Stimulated activated CD4-positive, alpha-beta T cell treated with anti-CD3 and anti-CD28 coated beads, Interleukin-1b, Interleukin-23, amount 100 ng/mL, for 4 hours (primary cell): Measurements from ENCODE around the gene AGMO.

Experiments used
- DNase-seq, 2 donors: peaks; one replicate each; pipeline ENCODE4 v3.0.0-alpha.2; 2020; ENCODE audit warnings: low read depth in 2 of 2

Gene AGMO

DNA sequence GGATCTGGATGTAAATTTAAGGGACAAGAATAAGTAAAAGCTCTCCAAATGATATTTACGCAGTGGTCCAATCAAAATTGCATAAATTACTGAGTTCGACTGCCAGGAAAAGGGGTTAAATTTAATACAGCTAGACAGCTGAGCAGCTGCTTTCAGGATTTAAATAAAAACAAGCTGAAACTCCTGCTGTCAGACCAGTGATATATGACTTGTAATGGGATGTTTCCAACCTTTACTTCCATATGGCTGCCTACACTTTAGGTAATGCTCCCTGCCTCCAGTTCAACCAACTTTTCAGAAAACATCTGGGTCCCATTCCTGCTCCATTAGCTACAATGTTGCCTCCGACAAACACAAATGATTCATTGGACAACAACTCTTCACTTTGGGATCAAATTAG lies 333.0 kb downstream of the AGMO start:
- DNase-seq, result no peak

DNA sequence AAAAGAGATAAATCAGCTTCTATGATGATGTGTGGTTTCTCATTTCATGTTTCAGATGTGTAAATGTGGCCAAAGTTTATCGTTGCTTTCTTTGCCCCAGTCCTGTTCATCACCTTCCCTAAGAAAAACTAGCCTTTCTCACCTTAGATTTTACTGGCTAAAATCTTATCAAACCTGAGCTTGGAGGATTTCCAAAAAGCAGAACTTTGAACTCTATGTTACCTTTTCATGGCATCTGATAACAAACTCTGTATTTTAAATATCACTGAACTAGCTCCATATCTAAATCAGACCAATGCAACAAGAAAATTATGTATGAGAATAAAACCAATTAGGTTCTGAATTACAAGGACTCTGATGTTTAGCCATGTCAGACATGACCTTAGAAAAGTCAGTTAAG lies 335.8 kb downstream of the AGMO start:
- no peak for DNase-seq

DNA sequence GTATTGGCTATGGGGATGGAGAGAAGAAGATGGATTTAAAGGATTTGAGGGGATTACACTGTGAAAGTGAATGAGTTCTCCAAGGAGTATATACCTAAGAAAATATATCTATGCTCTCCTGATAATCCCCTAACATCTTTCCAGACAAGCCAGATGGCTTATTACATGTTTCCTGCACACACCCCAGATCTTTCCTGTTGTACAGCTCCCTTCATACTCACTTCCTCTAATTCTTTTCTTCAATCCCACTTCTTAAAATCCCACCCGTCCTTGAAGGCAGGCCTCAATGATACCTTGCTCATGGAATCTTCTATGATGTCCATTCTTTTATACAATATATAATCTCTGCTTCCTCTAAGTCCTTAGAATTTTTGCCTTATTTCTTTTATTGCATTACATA lies 342.1 kb downstream of the AGMO start:
- DNase-seq, result no peak

DNA sequence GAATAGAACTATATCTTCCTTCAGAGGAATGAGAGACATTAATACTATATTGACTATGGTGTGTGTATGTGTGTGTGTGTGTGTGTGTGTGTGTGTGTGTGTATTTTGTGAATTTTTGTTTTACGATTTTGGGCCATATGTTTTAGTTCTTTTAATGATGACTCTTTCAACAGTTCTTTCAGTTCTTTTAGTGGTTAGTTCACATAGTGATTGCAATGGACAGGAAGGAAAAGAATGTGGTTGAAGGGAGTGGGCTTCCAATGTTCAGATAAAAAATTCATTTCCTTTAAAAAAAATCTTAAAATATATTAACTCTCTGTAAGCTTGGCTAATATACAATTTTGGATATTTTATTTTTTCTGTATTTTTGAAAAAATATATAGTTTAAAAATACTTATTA lies 343.6 kb downstream of the AGMO start:
- DNase-seq, result no peak

DNA sequence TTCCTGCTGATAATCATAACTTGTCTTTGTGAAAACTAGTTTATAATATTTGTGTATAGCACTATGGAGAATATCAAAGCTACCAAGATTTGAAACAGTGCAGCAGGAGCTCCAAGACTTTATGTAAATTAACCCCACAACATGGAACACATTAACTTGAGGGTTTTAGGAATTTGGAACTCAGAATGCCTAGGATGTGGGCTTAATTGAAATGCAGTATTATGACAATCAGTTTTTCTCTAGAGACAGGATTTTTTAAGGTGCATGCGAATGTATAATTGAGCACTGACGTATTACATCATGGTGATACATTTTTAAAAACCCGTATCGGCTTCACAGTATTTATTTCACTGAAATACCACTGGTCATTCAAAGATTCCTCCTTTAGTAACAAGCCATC lies 346.2 kb downstream of the AGMO start:
- DNase-seq, result no peak

DNA sequence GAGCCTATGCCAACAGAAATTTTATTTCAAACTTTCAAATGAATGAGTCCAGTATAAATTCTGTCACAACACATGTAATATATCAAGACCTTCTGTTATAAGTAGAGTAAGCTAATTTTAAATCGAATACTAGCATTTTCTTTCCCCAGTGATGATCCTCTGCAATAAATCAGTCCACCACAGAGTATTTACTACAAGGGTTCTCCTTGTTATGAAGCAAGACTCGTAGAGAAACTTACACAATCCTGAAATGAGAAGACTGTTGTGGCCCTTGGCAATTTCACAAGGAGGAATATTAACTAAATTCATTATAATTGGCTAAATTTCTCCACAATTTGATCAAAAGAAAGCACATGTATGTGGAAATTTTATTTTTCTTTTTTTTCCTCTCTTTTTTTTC lies 346.8 kb downstream of the AGMO start:
- DNase-seq, result no peak

DNA sequence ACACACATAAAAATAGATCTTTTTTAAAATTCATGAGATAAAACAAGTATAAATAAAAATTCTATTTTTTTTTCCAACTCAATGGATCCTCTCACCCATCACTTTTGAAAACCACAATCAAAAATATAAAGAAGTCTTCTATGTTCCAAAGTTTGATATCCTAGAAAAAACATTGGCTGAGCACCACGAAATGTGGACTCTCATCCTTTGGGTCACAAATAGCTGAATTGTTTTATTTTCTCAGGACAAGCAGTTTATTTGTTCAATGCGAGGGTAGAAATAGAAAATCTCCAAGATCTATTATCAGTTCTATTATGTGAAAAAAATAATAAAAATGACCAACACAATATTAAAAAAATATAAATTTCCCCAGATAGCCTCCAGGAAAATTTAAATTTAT lies 348.7 kb downstream of the AGMO start:
- no peak for DNase-seq

DNA sequence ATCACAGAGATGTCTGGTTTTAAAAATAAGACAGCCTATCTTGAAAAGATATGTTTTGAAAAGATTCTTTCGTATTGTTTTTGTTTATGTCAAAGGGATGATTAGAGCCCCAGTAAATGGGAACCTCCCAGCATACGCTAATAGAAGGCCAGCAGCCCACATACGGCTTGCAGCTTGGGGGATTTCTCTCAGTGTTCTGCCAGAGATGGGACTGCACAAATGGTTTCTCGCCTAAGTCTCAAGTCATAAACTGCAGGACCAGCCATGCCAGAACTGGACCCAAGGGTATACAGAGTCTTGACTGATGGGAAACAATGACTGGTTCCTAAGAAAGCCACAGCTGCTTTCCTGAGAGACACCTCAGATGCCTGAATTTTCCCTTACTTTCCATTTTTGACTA lies 352.4 kb downstream of the AGMO start:
- no peak for DNase-seq

DNA sequence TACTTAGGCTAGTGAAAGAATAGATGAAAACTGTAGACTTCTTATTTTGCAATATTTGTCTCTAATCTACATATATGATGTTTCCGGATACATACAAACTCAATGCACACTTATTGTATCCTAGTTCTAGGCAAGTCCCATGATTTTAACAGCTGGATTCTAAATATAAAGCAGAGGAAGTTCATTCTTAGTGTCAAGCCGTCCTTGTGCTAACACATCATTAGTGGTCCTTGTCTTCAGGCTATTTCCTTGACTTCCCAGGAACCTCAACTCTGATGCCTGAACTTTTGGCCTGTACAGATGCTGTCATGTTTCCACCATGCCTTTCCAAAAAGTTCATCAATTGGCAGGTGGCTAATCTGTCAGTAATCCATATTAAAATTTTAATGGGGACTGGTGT lies 357.4 kb downstream of the AGMO start:
- DNase-seq, result no peak

DNA sequence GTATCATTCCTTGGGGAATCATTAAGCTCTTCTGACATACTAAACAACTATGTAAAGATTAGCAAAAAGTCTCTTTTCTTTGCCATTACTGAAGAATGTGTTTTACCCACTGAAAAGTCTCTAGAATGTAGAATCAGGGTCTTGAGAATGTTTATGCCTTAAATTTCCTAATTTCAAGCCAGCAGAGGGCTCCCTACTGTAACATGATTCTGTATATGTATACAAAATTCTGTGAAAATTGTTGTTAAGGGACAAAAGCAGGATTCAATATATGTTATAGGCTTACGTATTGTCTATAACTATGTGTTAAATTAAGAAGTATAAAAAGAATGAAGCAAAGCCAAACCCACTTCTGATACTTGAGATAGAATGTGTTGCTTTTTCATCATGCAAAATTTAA lies 362.3 kb downstream of the AGMO start:
- no peak for DNase-seq

DNA sequence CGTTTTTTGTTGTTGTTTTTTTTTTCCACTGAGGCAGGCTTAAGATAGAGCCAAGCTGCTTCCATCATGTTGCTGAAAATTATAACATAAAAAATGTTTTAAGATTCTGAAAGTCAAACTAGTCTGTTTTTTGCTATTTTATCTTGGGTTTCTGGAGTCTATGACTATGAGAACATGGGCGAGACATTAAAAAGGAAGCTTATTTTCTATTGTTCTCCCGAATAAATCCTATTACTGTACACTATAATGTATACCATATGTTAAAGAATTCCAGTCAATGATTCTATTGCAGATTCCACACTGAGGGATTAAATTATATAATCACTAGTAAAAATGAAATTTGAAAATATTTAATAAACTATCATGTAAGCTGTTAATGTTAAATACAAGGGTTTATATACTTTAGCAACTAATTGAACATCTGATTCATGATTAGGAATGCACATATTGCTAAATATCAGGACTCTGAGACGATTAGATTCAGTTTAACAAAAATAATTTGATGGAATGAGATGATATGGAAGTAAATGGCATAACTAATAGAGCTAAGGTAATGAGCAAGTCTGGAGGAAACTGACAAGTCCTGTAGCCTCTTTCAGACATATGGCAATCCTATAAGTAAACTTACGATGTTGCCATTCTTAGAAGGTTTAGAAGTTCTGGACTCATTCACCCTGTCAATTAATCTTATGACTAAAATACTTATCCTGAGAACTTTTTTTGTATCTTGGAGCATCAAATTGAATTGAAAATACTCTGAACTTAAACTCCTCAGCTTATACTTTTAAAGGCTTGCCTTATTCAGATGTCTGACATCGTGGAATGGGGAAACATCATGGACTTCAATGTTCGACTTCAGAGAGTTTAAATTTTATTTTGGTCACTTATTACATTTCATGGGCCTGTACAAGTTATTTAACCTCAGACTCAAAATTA lies 364.5 kb downstream of the AGMO start:
- no peak for DNase-seq

DNA sequence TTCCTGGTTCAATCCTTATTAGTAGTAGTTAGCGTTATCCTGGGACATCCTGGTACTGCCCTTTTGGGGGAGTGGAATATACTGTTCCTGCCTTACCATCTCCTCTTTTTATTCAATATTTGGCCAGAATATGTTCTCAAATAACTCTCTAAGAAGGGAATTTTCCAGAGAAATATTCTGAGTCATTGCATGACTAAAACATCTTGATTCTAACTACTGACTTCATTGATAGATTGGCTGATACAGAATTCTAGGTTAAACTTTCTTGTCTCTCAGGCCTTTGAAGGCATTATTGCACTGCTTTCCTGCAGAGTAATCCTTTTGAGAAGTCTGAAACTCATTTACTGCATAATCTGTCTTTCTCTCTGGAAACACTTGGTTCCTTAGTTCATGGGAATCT lies 383.8 kb downstream of the AGMO start:
- no peak for DNase-seq

DNA sequence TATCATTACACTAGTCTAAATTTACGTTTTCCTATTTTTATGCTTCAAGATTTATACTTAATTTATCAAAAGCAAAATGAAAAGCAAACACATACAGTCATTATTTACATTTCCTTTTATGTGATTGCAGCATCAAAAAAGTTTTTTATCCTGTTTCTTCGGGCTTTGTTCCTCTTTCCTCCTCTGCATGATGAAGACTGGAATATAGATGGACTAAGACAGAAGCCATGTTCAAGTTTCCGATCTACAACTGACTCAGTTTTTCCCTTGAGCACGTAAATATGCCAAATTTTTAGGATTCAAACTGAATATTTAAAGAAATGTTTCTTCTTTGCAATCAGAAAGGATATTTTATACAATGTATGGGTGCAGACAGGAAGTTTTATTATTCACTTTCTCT lies 385.7 kb downstream of the AGMO start:
- DNase-seq, result no peak

DNA sequence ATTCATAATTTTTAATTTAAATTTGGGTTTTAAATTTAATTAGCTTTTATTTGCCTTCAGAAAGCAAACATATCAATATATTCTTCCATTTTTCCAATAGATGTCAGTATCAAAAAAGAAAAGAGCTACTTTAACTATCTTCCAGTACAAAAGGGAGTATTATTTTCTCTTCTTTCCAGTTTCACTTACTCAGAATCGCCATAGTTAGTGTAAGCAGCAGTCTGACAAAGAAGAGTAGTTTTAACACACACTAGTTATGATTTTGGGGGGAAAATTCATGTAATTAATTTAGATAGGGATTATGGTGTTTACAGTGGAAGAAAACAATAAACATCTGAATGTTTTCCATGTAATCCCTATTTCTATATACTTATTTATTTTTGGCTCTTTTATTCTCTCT lies 386.7 kb downstream of the AGMO start:
- no peak for DNase-seq

DNA sequence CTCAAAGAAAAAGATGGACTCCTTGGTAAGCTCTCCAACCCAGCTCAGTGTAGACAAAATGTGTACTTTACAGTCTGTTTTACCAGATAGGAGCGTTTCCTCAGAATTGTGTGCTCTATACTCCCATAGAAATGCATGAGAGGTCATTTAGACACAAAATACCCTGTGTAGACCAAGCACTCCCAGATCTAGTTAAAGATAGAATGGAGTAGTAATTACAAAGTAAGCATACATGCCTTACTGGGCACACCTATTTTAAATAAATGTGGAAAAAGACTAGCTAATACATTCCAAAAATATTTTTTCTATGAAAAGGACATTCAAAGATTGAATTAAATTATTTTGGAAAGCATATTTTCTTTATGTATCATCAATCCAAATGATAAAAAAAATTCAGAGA lies 387.3 kb downstream of the AGMO start:
- no peak for DNase-seq

DNA sequence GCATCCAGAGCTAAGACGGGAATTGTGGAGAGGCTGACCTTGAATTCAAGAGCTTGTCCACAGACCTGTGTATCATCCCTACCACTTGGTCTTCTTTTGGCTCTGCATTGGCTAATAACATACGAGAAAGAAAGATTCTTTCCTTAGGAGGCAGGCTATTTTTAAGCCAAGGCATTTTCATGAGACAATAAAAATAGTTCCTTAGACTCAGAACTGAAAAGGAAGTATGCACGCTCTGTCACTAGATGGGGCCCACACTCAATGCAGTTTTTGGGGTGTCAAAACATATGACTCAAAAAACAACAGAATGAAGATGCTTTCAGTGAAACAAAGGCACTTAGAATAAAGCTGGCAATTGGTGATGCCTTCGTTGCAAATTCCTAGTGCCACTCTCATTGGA lies 393.3 kb downstream of the AGMO start:
- DNase-seq, result no peak

DNA sequence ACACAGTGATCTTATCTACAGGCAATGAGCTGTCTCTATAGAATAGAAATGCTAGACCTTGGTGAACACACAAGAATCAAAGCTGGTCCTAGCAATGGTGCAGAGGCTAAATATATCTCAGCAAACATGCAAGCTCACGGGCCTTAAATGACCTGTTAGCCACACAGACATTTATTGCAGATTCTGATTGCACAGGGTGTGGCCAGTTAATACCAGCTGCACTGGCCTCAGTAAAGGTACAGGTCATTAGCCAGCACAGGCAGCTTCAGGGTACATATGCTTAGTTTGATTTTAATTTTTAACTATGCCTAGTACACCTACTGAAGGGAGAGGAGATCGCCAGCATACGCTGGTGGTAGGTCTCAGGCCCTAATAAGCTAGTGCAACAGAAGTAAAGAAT lies 393.9 kb downstream of the AGMO start:
- DNase-seq, result no peak

DNA sequence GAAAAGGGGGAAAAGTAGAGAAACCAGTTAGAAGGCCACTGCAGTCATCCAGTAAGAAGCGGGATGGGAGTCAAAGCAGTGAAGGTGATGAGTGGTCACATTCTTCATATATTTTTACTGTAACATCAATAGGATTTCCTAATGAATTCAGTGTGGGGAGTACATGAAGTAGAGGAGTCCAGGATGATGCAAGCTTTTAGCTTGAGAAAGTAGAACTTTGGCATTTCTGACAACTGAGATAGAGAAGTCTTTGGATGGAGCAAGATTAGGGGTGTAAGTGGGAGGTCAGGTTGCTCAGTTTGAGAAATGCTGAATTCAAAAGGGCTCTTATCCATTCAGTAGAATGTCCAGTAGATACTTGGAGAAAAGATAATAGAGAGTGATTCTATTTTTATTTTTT lies 395.2 kb downstream of the AGMO start:
- DNase-seq, result no peak

DNA sequence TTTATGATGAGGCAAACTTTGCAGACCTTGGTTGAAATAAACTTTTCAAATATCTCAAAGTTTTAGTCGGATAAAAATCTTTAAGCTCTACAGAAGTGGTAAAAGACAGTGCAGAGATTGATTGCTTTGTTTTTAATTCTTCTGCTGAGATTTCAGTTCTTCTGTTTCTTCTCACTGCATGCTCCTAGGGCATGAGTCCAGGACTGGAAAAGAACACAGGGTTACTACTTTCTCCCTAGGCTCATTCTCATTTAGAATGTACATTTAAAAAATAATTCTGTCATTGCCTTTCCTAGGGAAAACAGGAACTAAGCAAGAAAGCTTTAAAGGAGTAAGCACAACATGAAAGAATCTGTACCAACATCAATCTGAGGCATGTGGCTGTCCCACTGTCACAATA lies 402.6 kb downstream of the AGMO start:
- no peak for DNase-seq

DNA sequence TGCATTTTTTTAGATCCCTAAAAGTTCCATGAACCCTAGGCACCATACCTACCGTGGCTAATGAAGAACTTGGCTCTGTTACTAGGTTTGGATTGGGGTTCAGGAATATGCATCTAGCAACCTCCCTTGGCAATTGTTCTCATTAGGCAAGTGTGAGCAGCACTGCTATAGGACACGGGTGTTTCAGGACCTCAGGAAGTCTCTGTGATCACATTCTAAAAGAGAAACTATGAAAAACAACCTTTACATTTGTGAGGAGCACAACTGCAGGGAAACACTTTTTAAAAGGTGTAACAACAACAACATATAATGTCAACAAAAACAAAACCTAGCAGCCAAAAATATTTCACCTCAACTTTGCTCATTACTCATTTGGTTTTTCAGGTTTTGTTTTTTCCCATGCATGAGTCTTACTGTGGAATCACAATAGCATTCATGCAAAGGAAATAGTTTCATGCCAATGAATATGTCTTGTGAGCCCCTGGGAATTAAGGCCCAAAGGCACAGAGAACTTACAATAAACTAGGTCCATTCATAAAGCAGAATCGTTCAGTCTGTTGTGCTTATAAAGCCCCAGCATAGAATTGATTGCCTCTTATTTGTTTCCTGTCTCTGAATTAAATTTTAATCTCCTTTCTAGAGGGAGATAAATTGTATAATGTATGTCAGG lies 403.5 kb downstream of the AGMO start:
- no peak for DNase-seq
